HG02884 (cell line): ENCODE data around the gene ANKRD26.
"Not testable (repeated sequence)": the region's sequence is repeated elsewhere in the genome, so short reads cannot be mapped to it uniquely, and the experiment has no call there.

Source experiments
- ATAC-seq: cut with Tn5 transposase; IDR thresholded peaks from one replicate; pipeline ENCODE4 v1.9.1; 2021; ENCODE audit warnings: mild to moderate bottlenecking, moderate library complexity; ENCODE audit not compliant: unreplicated experiment

Gene ANKRD26

GRCh38 chr10:27099916-27100812, at the start of gene ANKRD26:
ANKRD26 (minus strand) TSS chr10:27100494; CDS start chr10:27100326, 168 bp downstream.
- ATAC-seq = peak; percentile 75

DNA sequence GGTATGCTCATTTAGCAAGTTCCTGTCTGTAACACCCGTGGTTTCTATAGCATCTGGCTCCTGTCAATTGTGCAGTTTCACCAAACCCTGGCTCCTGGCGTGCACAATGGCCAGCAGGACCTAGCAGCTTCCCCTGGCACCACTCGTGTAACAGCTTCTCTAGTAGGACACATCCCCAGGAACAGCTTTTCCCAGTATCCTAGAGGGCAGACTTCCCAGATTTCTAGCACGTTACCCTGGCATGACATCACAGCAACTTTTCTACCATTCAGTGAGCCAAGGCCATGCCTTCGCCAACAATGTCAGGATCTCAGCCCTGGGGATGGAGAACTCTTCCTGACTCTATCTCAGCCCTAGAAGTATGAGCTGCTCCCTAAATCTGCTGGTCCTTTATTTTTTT, 47.4 kb upstream of the ANKRD26 start:
- ATAC-seq = no peak

- ATAC-seq = no peak
These were observed 45.6 kb upstream of the ANKRD26 start for GRCh38 chr10:27145937-27146336.

- no peak for ATAC-seq
These were observed 43.4 kb upstream of the ANKRD26 start for GRCh38 chr10:27143686-27144085.

DNA sequence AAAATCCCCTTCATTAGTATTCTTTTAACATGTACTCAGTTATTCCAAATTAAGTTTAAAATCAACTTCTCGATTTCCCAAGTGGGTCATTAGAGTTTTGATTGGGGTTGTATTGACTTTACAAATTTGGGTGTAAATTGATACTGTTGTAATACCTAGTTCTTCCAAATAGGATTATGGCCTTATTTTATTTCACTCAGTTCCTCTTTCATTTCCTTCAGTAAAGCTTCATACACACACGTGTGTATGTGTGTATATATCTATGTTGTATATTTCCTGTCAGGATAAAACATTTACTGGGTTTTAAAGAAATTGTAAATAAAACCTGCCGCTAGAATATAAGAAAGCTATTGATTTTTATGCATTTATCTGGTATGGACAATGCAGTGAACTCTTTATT, 38.0 kb upstream of the ANKRD26 start:
- no peak for ATAC-seq

- no peak for ATAC-seq
These were observed 34.1 kb upstream of the ANKRD26 start for GRCh38 chr10:27134371-27134770.

GRCh38 chr10:27108165-27108564, 7.9 kb upstream of the ANKRD26 start:
- no peak for ATAC-seq

DNA sequence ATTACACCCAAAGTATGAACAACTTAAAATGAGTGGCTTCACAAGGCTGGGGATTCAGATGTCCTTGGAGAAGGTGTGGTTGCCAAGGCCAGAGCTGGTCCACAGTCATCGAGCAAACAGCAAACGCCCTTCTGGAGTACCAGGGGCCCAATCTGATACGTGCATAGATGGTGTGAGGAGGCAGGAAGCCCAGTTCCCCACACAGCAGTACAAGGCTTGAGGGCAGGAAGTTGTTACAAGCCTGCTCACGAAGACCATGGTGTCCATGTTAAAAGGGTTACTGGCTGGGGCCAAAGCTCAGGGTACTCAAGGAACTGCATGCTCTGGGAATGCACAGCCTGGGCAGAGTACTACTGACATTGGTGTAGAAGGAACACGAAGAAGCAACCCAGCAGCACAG, 4.6 kb upstream of the ANKRD26 start:
- no peak for ATAC-seq

- ATAC-seq = no peak
These were observed 586 bp upstream of the ANKRD26 start for GRCh38 chr10:27100813-27101347.

DNA sequence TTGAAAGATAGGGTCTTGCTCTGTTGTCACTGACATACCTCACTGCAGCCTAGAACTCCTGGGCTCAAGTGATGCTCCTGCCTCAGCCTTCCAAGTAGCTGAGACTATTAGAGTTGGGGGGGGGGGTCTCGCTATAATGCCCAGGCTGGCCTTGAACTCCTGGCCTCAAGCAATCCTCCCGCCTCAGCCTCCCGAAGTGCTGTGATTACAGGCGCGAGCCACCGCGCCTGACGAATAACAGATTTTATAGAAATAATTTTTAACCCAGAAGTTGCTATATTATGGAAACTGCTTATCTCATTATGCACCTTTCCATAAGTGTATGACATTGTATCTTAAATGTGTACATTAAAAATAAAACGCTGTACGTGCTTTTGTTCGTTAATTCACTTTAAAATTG, 846 bp downstream of the ANKRD26 start:
- no peak for ATAC-seq

DNA sequence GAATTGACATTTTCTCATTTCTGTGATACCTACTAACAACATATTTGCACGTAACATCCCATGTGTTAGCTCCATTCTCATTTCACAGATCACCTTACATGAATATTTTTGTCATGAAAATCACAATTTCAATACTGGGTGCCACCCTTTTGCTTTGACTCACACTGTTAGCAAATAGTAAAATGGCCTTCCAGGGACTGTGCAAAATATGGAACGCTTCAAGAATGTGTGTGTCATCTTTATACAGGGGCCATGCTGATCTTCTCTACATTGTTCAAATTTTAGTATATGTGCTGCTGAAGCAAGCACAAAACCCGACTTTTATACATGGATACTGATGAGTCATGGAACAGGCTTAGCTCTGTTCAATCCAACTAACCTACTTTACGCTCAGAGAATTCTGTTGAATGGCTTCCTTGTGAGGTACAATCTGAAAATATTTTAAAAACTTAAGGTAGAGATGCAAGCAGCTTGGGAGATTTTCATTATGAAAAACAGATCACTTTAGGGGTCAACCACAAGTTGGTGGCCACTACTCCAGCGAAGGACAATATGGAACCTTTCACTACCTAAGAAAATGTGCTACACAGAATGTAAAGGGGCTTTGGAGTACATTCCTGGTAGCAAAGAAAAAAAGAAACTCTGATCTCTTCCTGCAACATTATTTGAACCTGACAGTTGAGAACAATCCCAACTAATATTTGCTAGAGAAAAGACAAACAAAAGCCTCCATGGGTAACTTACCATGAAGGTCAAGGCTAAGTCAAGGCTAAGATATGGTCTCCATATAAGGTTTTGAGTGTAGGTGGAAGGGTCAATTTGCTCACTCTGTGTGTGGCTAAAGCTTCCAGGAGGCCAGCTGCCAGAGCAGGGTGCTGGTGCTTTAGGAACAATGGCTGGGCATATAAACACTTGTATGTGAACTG, 11.9 kb downstream of the ANKRD26 start:
- ATAC-seq = no peak

DNA sequence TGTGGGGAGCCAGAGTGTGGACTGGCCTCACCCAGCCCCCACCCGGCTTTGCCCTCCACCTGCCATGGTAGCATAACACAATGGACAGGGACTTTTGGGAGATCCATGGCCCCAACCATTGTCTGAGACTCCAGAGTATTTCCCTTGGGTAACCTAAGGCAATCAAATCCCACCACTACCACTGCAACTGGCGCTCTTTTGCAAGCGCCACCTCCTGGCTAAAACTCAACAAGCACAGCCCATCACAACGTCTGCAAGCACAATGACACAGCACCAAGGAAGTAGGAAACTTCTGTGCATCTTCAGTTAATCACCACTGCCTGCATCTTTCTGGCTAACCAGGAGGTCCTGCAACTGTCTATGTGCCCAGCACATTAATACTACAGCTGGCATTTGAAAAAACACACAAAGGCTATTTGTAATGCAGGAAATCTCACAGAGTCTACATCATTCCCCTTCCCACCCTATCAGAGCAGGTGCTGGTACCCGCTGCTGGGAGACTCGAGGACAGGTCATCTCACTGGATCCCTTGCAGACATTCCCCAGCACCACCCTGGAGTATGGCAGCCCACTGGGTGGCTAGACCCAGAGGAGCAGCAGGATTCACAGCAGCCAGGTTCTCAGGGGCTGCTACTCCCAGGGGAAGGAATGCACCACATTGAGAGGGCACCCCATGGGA, 27.7 kb downstream of the ANKRD26 start:
- no peak for ATAC-seq

DNA sequence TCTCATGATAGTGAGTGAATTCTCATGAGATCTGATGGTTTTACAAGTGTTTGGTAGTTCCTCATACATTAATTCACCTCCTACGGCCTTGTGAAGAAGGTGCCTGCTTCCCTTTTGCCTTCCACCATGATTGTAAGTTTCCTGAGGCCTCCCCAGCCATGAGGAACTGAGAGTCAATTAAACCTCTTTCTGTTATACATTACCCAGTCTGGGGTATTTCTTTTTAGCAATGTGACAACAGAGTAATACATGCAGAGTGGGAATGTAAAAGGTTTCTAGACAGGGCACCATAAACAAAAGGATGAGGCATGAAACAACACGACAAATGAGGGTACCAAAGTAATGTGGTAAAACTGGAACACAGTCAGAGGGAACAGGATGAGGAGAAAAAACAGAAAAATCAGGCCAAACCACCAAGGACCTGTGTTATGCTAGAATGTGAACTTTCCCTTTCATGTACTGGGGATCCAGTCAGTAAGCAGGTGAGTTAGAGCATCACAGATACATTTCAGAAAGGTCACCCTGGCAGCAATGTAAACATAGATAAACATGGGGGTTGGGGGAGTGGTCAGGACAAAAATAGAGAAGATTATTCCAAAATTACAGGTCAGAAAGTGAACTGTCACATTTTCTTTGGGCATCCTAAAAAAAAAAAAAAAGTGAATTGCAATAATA, 31.9 kb downstream of the ANKRD26 start:
- no peak for ATAC-seq

DNA sequence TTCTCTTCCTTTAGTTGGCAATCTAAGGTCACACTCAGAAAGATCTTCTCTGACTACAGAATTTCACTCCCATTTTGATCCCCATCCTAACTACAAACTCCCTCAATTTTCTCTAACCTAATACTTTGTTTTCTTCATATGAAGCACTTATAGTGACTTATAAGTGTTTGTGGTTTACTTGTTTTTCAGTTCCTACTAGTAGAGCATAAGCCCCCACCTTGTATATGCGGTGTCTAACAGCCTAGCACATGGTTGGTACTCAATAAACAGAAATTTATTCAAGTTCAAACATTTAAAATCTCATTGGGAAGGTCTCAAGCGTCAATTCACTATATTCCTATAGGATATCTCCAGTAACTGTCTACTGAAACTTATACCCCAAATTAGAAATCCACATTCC, 35.2 kb downstream of the ANKRD26 start:
- ATAC-seq = no peak

- no peak for ATAC-seq
These were observed 47.6 kb downstream of the ANKRD26 start for GRCh38 chr10:27052656-27053055.

DNA sequence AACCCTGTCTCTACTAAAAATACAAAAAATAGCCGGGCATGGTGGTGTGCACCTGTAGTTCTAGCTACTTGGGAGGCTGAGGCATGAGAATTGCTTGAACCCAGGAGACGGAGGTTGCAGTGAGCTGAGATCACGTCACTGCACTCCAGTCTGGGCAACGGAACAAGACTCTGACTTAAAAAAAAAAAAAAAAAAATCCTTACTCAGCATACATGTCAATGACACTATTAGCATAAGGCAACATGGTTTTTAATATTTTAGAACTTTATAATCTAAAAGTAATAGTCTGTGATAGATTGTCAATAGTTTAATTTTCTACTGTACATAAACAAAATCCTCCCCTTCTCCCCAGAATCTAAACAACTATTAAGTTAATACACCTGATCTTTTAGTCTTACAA, 55.0 kb downstream of the ANKRD26 start:
- not testable (repeated sequence) for ATAC-seq

DNA sequence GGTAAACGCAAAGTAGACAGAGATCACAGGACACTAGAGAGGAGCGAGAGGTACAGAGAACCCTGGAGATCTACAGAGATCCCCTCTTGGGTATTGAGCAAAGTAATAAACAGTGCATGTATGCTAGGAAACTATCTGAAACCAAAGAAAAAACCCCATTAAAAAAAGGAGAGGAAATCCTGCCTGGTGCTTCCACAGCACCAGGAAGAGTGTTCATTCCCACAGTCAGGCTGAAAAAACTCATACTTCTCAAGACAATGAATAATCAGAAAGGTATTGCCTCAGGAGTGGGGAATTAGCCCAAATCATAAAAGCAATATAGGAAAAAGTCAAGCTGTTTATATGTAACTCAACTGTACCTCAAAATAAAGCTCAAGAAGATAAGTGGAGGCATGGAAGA, 59.1 kb downstream of the ANKRD26 start:
- no peak for ATAC-seq

DNA sequence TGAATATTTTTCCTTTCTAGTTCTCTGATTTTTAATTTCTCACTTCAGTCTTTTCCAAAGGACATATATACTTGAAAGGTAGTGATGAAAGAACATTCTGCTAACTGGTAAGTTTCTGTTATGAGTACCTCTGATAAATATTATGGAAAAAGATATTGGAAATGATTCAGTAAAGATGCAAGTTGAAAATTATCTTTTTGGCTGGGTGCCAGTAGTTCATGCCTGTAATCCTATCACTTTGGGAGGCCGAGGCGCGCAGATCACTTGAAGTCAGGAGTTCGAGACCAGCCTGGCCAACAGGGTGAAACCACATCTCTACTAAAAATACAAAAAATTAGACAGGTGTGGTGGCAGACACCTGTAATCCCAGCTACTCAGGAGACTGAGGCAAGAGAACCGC, 62.1 kb downstream of the ANKRD26 start:
- ATAC-seq = no peak

GRCh38 chr10:27035163-27035562, 65.1 kb downstream of the ANKRD26 start:
- ATAC-seq = no peak

- no peak for ATAC-seq
These were observed 70.2 kb downstream of the ANKRD26 start for GRCh38 chr10:27030060-27030459.
